HG02884 (cell line): Measurements from ENCODE around the gene MAST4.

Source experiments
- ATAC-seq: cut with Tn5 transposase; IDR thresholded peaks from one replicate; pipeline ENCODE4 v1.9.1; 2021; ENCODE audit warnings: mild to moderate bottlenecking, moderate library complexity; ENCODE audit not compliant: unreplicated experiment

The MAST4 gene

DNA sequence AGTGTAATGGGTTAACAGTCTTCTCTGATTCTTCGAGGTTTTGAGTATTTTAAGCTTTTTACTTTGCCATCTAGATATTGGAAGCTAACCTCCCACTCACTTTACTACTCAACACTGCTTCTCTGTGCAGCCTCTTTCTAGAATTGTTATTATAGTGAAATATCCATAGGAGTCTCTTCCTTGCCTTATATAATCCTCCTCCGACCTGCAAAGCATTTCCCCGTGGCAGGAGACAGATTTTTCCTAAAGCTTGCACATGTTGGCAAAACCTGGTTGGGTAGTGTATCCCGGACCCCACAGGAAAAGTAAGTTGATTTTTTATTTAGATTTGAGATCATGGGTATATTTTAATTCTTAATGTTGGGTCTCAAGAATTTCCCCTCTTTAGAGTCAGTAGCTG, 351.3 kb downstream of the MAST4 start:
- no peak for ATAC-seq

- no peak for ATAC-seq
Measured at GRCh38 chr5:66949066-66949465, 352.9 kb downstream of the MAST4 start.

GRCh38 chr5:66952153-66952552, 356.0 kb downstream of the MAST4 start:
- no peak for ATAC-seq

- no peak for ATAC-seq
Measured at GRCh38 chr5:66956439-66956838, 360.2 kb downstream of the MAST4 start.

- ATAC-seq = no peak
Measured at GRCh38 chr5:66958201-66958979, 362.2 kb downstream of the MAST4 start.

GRCh38 chr5:66958980-66959641, 362.9 kb downstream of the MAST4 start:
- no peak for ATAC-seq

GRCh38 chr5:66959653-66960052, 363.5 kb downstream of the MAST4 start:
- no peak for ATAC-seq

GRCh38 chr5:66960369-66961137, 364.4 kb downstream of the MAST4 start:
- ATAC-seq = no peak

DNA sequence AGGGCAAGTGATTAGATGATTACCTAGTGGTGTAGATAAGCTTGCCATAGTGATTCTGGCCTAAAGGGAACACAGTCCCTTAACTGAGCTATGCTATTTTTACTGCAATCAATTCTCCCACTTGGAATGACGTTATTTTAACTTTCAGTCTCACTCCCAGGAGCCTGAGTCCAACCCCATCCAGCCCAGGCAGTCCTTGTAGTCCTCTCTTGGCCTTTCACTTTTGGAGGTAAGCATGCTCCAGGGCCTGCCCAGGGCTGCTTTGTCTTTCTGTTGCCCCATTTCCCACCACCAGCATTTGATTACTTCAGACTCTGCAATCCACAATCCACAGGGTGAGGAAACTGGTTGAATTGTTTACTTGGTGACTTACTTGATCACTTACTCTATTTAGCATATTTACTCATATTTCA, 367.4 kb downstream of the MAST4 start:
- ATAC-seq = no peak

DNA sequence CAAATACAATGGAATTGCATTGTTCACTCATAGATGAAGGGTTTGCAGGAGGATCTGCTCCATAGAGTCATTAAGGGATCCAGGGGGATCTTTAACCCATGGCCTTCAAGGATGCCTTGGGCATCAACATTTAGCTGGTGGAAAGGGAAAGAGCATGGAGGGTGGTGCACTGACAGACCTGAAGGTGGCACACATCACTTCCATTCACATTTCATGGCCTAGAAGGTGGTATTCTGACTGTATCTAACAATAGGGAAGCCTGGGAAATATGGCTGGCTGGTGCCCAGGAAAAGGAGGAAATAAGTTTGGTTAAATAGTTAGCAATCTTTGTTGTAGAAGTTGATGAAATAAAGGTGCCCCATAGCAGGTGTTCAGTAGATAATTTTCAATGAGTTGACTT, 370.2 kb downstream of the MAST4 start:
- no peak for ATAC-seq

GRCh38 chr5:66967102-66967501, 370.9 kb downstream of the MAST4 start:
- ATAC-seq = no peak

DNA sequence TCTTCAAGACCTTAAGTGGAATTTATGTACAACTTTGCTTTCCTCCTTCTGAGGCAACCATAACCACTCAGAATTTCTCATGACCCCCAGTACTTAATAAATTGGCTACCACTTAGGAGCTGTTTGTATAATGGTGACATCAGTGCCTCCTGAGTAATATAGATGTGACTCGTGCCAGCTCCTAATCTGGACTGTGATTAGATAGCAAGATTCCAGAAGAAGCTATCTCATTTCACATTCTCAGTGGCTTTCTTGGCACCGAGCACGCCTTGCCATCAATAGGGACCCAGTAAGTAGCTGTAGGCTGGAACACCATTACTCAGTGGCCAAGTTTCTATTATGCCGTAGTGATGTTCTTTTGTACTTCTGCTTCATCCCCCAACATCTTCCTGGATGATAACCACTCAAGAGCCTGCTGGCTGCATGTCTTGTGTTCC, 371.7 kb downstream of the MAST4 start:
- ATAC-seq = no peak

GRCh38 chr5:66969484-66969883, 373.3 kb downstream of the MAST4 start:
- no peak for ATAC-seq

- ATAC-seq = no peak
Measured at GRCh38 chr5:66969963-66970362, 373.8 kb downstream of the MAST4 start.

GRCh38 chr5:66972004-66972403, 375.8 kb downstream of the MAST4 start:
- no peak for ATAC-seq

DNA sequence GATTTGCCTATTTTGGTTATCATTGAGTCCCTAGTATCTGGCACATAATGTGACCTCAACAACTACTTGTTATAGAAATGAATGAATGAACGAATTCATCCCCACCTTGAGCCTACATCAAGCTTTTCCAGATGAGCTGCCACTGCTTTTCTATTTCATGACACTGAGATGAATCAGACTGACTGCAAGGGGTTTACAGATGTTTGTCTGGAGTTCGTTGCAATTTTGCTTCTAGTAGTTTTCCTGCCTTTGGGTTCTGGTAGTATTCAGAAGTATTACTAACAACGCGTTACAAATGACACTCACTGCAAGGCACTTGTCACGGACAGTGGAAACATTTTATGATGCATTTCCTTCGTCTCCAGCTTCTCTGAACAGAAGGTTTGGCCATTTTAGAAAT, 378.1 kb downstream of the MAST4 start:
- no peak for ATAC-seq

DNA sequence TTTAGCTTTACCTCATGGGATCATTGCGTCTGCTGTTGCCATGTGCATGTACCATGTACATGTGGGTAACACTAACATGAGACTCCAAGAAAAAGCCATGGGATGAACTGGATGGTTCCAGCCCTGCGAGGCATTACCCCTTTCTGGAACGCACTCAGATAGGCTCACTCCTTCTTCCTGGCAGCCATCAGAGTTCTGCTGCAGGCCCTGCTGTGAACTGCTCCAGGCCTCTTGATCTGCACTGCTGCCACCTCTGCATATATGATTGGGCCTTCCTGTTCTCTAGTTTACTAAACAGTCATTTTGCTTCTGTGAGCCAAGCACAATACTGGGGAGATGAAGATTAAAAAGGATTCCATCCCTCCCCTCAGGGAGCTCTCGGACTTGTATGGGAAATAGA, 379.9 kb downstream of the MAST4 start:
- ATAC-seq = no peak

GRCh38 chr5:66979738-66980137, 383.5 kb downstream of the MAST4 start:
- ATAC-seq = no peak

- no peak for ATAC-seq
Measured at GRCh38 chr5:66981266-66982055, 385.3 kb downstream of the MAST4 start.

GRCh38 chr5:66982056-66982387, 385.8 kb downstream of the MAST4 start:
- ATAC-seq = no peak

DNA sequence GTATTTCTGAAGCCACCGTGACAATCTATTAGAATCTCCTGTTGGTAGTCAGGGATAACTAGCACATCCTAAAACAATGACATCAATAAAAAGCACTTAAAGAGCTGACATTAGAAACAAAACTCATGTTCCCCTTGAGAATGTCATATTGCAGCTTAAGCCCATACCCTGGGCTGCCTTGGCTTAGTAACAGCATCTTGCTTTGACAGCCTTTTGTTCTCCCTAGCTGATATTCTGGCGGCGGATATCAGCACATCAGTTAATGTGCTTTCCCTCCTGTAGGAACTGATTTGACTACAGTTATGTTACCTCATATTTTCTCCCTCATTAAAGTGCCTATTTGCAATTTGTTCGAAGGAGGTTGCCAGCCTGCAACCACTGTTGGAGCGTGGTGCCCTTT, 386.3 kb downstream of the MAST4 start:
- no peak for ATAC-seq
